Heart left ventricle (tissue), 13 donors: Measurements from ENCODE around the gene SLITRK1.

ENCODE experiments used
- CTCF ChIP-seq, 12 donors: fragments of 200-600 bp; sonication (generic) in 4 of 12; IDR thresholded peaks; one replicate each; pipeline versions ENCODE4 v1.5.0 to v1.8.0; 2018 to 2022; ENCODE audit warnings: antibody characterized with exemption in 12 of 12, mild to moderate bottlenecking in 5 of 12
- POLR2A ChIP-seq, 2 donors: fragments of 450-650 bp; IDR thresholded peaks; one replicate each; pipeline ENCODE4 v1.6.1; 2017; ENCODE audit warnings: antibody characterized with exemption in 2 of 2, mild to moderate bottlenecking in 2 of 2, moderate library complexity in 2 of 2
- donor health status: ischemic (EF 13 %, LVEDD 7.1; RV severe dilation, severe dysfunction).
- donor health status: DM: no; HTN: yes; CAD: no.
- donor health status: DM: no; HTN: no; CAD: no.
- donor health status: ischemic (EF 25% LVEDD 6.9; RV normal size, moderate dysfunction).
- donor health status: ischemic (EF 25% LVEDD 5.7; RV mildly dilated, moderate dysfunction).
- donor health status: ischemic (EF 35%, LVEDD 5.7; RV mildly dilated, moderate dysfunction).
- donor health status: nonischemic (EF 11% LVEDD 7.7; RV severe dilation, severe dysfunction).
- donor health status: DM: yes; HTN: yes; CAD: no.
- donor health status: PGD.
- donor health status: ischemic (EF 29% LVEDD 5.4; RV normal size, mild dysfunction).
- donor health status: nonischemic (EF 23%, LVEDD 6.1; RV moderate dilation, normal function).

- TF ChIP-seq CTCF (IDR thresholded peaks at IDR 0.05) (no peak), POLR2A (IDR thresholded peaks at IDR 0.05) (no peak)
Measured at GRCh38 chr13:83827338-83827737, 54.9 kb downstream of the SLITRK1 start.
